K562 (cell line): ENCODE data around the gene PRKACA. TPM values are rescaled to one million over a fixed set of nuclear protein-coding genes. Genes with fewer than 3 reads are reported as not detected.

Source experiments
- E2F3 ChIP-seq: fragments of 250-450 bp; sonication (Bioruptor Pico); IDR thresholded peaks from 2 replicates; pipeline ENCODE4 v1.4.0; 2020; ENCODE audit warnings: mild to moderate bottlenecking
- GABPB2 ChIP-seq: fragments of 250-450 bp; sonication (Bioruptor Pico); conservative IDR thresholded peaks from 2 replicates; pipeline ENCODE4 v1.5.1; 2021; ENCODE audit warnings: mild to moderate bottlenecking
- GTF2F1 ChIP-seq: IDR thresholded peaks from 2 replicates; pipeline ENCODE4 v1.6.1; 2011; ENCODE audit warnings: low read depth, low read length, improper control_type of control experiment
- HNRNPLL ChIP-seq: fragments of 200-400 bp; formaldehyde crosslinking; IDR thresholded peaks from 2 replicates; pipeline ENCODE4 v1.6.1; 2017; ENCODE audit warnings: low read length, low read depth, mild to moderate bottlenecking; ENCODE audit not compliant: poor library complexity, severe bottlenecking
- KAT7 ChIP-seq: sonication (generic); formaldehyde crosslinking; IDR thresholded peaks from 2 replicates; pipeline ENCODE4 v1.8.0; 2022; ENCODE audit warnings: missing genetic modification reagents, mild to moderate bottlenecking, borderline replicate concordance
- MYC ChIP-seq, 2 experiments: fragments of 250-450 bp in 1 of 2; sonication (Bioruptor Pico) in 1 of 2; IDR thresholded peaks; 2 replicates each; pipeline versions ENCODE4 v1.5.1 to v1.6.1; 2012 to 2021; ENCODE audit warnings: low read depth in 2 of 2, borderline replicate concordance in 1 of 2, improper control_type of control experiment in 1 of 2, low read length in 1 of 2, mild to moderate bottlenecking in 1 of 2, moderate library complexity in 1 of 2
- NCOA4 ChIP-seq: fragments of 450-650 bp; IDR thresholded peaks from 2 replicates; pipeline ENCODE4 v1.6.1; 2018; ENCODE audit warnings: mild to moderate bottlenecking; ENCODE audit not compliant: partially characterized antibody
- PCBP2 ChIP-seq: fragments of 200-400 bp; formaldehyde crosslinking; IDR thresholded peaks from 2 replicates; pipeline ENCODE4 v1.6.1; 2018; ENCODE audit warnings: low read length, low read depth, mild to moderate bottlenecking, moderate library complexity; ENCODE audit not compliant: poor library complexity, severe bottlenecking
- PML ChIP-seq: IDR thresholded peaks from 2 replicates; pipeline ENCODE4 v1.6.1; 2012; ENCODE audit warnings: low read length, inconsistent platforms
- PTRF ChIP-seq: fragments of 450-650 bp; IDR thresholded peaks from 2 replicates; pipeline ENCODE4 v1.6.1; 2016; ENCODE audit warnings: mild to moderate bottlenecking, missing genetic modification characterization, missing compliant biosample characterization
- SMARCE1 ChIP-seq: fragments of 450-650 bp; IDR thresholded peaks from 2 replicates; pipeline ENCODE4 v1.7.1; 2016; ENCODE audit warnings: mild to moderate bottlenecking
- SRSF3 ChIP-seq: fragments of 200-400 bp; formaldehyde crosslinking; IDR thresholded peaks from 2 replicates; pipeline ENCODE4 v1.6.1; 2016; ENCODE audit warnings: mild to moderate bottlenecking, low read length, moderate library complexity; ENCODE audit not compliant: insufficient read depth
- SUPT5H ChIP-seq: fragments of 450-650 bp; IDR thresholded peaks from 2 replicates; pipeline ENCODE4 v1.6.1; 2016
- TOE1 ChIP-seq, 2 experiments: fragments of 450-650 bp in 1 of 2; sonication (generic) in 1 of 2; formaldehyde crosslinking in 1 of 2; IDR thresholded peaks; 2 replicates each; pipeline versions ENCODE4 v1.7.1 to v1.8.0; 2016 to 2022; ENCODE audit warnings: borderline replicate concordance in 2 of 2, mild to moderate bottlenecking in 2 of 2, antibody characterized with exemption in 1 of 2, inconsistent platforms in 1 of 2, low read depth in 1 of 2, missing genetic modification reagents in 1 of 2, moderate library complexity in 1 of 2
- ZNF316 ChIP-seq: fragments of 450-650 bp; IDR thresholded peaks from 2 replicates; pipeline ENCODE4 v1.6.1; 2016
- polyA plus RNA-seq, 8 experiments: library from polyadenylated mRNA; depleted of rRNA in 4 of 8; stranded (reverse) in 5 of 8; unstranded in 3 of 8; fragments of >200 nt; fragmentation: Nextera tagmentation in 2 of 8; fragmentation: Illumina TruSeq in 1 of 8; extraction: Ambion mirVana in 2 of 8; extraction: Trizol in 1 of 8; gene quantifications; 2 replicates each; pipeline versions ENCODE4 v1.2.1 to v1.2.3, GENCODE V29; 2011 to 2014; ENCODE audit warnings: inconsistent platforms in 1 of 8, missing spikeins in 1 of 8
- total RNA-seq, 7 experiments: library from RNA; depleted of rRNA in 6 of 7; stranded (reverse); fragments of >200 nt in 6 of 7; fragmentation: Illumina TruSeq in 2 of 7; extraction: Trizol in 2 of 7; gene quantifications; 2 replicates each; pipeline versions ENCODE4 v1.2.1 to v1.2.3, GENCODE V29; 2011 to 2021; ENCODE audit warnings: low replicate concordance in 1 of 7
- TF ChIP-seq, protein P1 (sequence below), 2 experiments: fragments of 450-650 bp; IDR thresholded peaks; 2 replicates each; pipeline ENCODE4 v1.6.1; 2018; ENCODE audit warnings: mild to moderate bottlenecking in 2 of 2, low read depth in 1 of 2; ENCODE audit not compliant: partially characterized antibody in 2 of 2
- TF ChIP-seq, protein P2 (sequence below): sonication (generic); formaldehyde crosslinking; IDR thresholded peaks from 2 replicates; pipeline ENCODE4 v1.8.1; 2023; ENCODE audit warnings: mild to moderate bottlenecking, missing genetic modification reagents
- TF ChIP-seq, protein P3 (sequence below): conservative IDR thresholded peaks from 2 replicates; pipeline ENCODE4 v1.6.1; 2011; ENCODE audit warnings: low read depth, mild to moderate bottlenecking, low read length; ENCODE audit not compliant: control insufficient read depth

PRKACA gene
- total and polyA plus RNA-seq, 9 of the 15 experiments (the other 6 are each of a cell fraction or from before 2014, with no cell fraction given): 1.2 to 63.1 (median 13.0) TPM

DNA sequence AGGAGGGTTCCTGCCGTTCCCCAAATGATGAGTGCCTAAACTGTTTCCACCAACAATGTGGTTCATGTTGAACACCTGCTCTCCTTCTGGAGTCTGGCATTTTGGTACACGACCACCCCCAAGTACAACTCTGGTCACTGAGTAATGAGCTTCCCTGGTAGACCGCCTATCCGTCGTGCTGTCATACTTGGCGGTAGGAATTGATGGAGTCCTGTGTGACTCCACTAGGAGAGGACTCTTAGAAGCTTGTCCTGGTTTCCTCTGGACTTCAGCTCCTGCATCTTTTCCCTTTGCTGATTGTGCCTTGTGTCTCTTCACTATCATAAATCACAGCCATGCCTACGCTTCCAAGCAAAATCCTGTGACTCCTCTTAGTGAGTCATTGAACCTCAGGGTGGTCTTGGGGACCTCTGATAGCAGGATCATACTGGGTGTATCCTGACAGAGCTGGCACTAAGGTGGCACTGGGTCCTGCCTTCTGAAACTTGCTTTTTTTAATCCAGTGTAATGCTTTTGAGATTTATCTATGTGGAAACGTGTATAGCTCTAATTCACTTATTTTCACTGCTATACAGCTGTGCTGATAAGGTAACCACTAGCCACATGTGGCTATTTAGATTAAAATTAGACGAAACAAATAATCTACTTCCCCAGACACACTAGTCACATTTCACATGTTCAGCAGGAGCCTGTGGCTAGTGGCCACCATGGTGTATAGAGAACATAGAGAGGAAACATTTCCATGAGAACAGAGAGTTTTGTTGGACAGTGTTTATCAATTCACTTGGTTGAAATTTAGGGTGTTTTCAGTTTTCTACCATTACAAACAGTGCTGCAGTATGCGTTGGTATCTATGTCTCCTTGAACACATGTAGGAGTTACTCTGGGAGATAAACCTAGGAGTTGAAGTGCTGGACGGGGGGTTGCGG is 25.0 kb upstream of the PRKACA start (continued):
- TF ChIP-seq, protein P1, sequence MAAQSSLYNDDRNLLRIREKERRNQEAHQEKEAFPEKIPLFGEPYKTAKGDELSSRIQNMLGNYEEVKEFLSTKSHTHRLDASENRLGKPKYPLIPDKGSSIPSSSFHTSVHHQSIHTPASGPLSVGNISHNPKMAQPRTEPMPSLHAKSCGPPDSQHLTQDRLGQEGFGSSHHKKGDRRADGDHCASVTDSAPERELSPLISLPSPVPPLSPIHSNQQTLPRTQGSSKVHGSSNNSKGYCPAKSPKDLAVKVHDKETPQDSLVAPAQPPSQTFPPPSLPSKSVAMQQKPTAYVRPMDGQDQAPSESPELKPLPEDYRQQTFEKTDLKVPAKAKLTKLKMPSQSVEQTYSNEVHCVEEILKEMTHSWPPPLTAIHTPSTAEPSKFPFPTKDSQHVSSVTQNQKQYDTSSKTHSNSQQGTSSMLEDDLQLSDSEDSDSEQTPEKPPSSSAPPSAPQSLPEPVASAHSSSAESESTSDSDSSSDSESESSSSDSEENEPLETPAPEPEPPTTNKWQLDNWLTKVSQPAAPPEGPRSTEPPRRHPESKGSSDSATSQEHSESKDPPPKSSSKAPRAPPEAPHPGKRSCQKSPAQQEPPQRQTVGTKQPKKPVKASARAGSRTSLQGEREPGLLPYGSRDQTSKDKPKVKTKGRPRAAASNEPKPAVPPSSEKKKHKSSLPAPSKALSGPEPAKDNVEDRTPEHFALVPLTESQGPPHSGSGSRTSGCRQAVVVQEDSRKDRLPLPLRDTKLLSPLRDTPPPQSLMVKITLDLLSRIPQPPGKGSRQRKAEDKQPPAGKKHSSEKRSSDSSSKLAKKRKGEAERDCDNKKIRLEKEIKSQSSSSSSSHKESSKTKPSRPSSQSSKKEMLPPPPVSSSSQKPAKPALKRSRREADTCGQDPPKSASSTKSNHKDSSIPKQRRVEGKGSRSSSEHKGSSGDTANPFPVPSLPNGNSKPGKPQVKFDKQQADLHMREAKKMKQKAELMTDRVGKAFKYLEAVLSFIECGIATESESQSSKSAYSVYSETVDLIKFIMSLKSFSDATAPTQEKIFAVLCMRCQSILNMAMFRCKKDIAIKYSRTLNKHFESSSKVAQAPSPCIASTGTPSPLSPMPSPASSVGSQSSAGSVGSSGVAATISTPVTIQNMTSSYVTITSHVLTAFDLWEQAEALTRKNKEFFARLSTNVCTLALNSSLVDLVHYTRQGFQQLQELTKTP (IDR thresholded peaks at IDR 0.05; ENCODE audit: low read depth in 1 of 2, partially characterized antibody in 2 of 2): peak; percentile 40 to 57
- TF ChIP-seq E2F3 (CRISPR knock-in tag): no peak
- peak; percentile 36; the same call in 1 of the 2 replicates for TF ChIP-seq MYC (IDR thresholded peaks at IDR 0.05; ENCODE audit: low read depth, low read length)
- TF ChIP-seq MYC (CRISPR knock-in tag; IDR thresholded peaks at IDR 0.05; ENCODE audit: borderline replicate concordance, low read depth): no peak
- peak; percentile 34; the same call in 1 of the 2 replicates for TF ChIP-seq KAT7 (CRISPR knock-in tag)
- no peak for TF ChIP-seq ZNF316
- no peak for TF ChIP-seq PCBP2
- 0 out of 2 replicates have a peak, but pooled peaks have one; percentile 47 for TF ChIP-seq TOE1 (IDR thresholded peaks at IDR 0.05; ENCODE audit: borderline replicate concordance)
- TF ChIP-seq TOE1 (CRISPR knock-in tag; IDR thresholded peaks at IDR 0.05; ENCODE audit: borderline replicate concordance, low read depth): no peak
- TF ChIP-seq SMARCE1: peak; percentile 83
- TF ChIP-seq SUPT5H: no peak
- TF ChIP-seq HNRNPLL: no peak
- no peak for TF ChIP-seq GABPB2 (CRISPR knock-in tag)
- no peak for TF ChIP-seq PTRF
- TF ChIP-seq GTF2F1: no peak
- TF ChIP-seq PML: peak; percentile 95
- TF ChIP-seq, protein P2, sequence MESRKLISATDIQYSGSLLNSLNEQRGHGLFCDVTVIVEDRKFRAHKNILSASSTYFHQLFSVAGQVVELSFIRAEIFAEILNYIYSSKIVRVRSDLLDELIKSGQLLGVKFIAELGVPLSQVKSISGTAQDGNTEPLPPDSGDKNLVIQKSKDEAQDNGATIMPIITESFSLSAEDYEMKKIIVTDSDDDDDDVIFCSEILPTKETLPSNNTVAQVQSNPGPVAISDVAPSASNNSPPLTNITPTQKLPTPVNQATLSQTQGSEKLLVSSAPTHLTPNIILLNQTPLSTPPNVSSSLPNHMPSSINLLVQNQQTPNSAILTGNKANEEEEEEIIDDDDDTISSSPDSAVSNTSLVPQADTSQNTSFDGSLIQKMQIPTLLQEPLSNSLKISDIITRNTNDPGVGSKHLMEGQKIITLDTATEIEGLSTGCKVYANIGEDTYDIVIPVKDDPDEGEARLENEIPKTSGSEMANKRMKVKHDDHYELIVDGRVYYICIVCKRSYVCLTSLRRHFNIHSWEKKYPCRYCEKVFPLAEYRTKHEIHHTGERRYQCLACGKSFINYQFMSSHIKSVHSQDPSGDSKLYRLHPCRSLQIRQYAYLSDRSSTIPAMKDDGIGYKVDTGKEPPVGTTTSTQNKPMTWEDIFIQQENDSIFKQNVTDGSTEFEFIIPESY: peak; percentile 93
- no peak for TF ChIP-seq SRSF3
- TF ChIP-seq, protein P3, sequence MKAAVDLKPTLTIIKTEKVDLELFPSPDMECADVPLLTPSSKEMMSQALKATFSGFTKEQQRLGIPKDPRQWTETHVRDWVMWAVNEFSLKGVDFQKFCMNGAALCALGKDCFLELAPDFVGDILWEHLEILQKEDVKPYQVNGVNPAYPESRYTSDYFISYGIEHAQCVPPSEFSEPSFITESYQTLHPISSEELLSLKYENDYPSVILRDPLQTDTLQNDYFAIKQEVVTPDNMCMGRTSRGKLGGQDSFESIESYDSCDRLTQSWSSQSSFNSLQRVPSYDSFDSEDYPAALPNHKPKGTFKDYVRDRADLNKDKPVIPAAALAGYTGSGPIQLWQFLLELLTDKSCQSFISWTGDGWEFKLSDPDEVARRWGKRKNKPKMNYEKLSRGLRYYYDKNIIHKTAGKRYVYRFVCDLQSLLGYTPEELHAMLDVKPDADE: no peak
- TF ChIP-seq NCOA4: no peak
